ENCODE data around the gene TRDN.

- TF ChIP-seq CTCF (IDR thresholded peaks at IDR 0.05) (no peak), POLR2A (IDR thresholded peaks at IDR 0.05) (no peak)
These were observed 87.3 kb downstream of the TRDN start for GRCh38 chr6:123549476-123549875.
